ENCODE data around the gene DOK7. TPM values are rescaled to one million over a fixed set of nuclear protein-coding genes. Genes with fewer than 3 reads are reported as not detected.

Gene DOK7
- total and polyA plus RNA-seq, 2 of the 4 experiments (the other 2 are of a cell fraction), result not detected

DNA sequence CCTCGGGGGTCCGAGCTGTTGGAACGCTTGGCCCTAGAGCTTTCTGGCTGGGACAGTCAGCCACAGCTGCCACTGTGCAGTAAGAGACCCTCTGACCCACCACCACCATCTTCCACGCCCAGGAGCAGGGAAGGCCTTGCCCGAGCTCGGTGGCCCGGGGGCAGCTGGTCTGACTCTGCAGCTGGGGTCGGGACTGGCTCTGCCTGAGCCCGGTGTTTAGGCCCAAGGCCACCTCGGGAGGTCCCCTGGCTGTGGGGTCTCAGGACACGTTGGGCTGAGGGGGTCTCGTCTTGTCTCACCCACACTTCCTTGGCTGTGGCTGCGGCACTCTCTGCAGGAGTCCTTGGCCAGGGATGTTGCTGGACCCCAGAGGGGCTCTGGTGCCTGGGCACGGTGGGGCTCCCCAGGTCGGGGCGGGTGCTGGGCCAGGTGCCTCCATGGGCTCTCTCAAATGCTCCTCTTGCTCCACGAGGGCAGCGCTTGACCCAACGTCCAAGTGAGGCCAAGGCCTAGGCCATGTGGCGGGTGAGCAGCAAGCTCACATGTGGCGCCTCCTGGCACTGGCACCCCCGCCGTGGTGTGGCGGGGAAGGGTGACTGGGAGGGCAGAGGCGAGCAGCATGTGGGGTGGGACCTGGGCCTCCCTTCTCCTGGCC lies 22.9 kb downstream of the DOK7 start:
- H3K36me3 ChIP-seq (ENCODE audit: control insufficient read depth, insufficient read depth, low read length), result no peaks in the 10 kb centered on the region
- no peak overlapping the region for H3K9ac ChIP-seq (ENCODE audit: low read depth, low read length)
- no peak overlapping the region for H2BK120ac ChIP-seq (ENCODE audit: low read depth, low read length)
- no peak overlapping the region for H2BK5ac ChIP-seq (ENCODE audit: low read depth, low read length, poor library complexity, severe bottlenecking)
- no peaks in the 10 kb centered on the region for H3K4me1 ChIP-seq (ENCODE audit: control insufficient read depth, insufficient read depth, low read length)
- dilution Hi-C loops (cut with HindIII; ENCODE audit: low sequenced_read_pairs, unreplicated experiment) (no loop called here), intact Hi-C loops (cut with micrococcal nuclease) (no loop called here), in situ Hi-C loops (cut with MboI; ENCODE audit: low sequenced_read_pairs) (no loop called here)
- no TSS peak for BruUV-seq (replicated peaks)
- 76% methylated on average over 5 of the region's 25 CpGs; no CpG with 5 or more reads in 1 of the 2 experiments for WGBS, 2 experiments (ENCODE audit: extremely low coverage in 2 of 2, insufficient read length in 1 of 2)
- H4K8ac ChIP-seq (ENCODE audit: low read depth in 2 of 2, low read length in 2 of 2), result no peak overlapping the region
- no peak overlapping the region for H3K23ac ChIP-seq (ENCODE audit: low read depth, low read length)
- H3K27me3 ChIP-seq (ENCODE audit: control insufficient read depth, insufficient read depth, low read length), result peaks cover 57% of the 10 kb centered on the region
- TF ChIP-seq RFX5 (IDR thresholded peaks at IDR 0.05; ENCODE audit: low read depth, low read length), result no peak
- TF ChIP-seq NFE2L2 (IDR thresholded peaks at IDR 0.05; ENCODE audit: low read depth, low read length), result no peak
- no peak for TF ChIP-seq FOS (IDR thresholded peaks at IDR 0.05; ENCODE audit: low read depth, low read length)
- no peak for TF ChIP-seq MAZ (IDR thresholded peaks at IDR 0.05; ENCODE audit: borderline replicate concordance, low read depth, low read length)
- TF ChIP-seq MXI1 (IDR thresholded peaks at IDR 0.05; ENCODE audit: borderline replicate concordance, low read depth, low read length), result no peak
- no peak for TF ChIP-seq RAD21 (IDR thresholded peaks at IDR 0.05; ENCODE audit: low read length)
- TF ChIP-seq BHLHE40 (IDR thresholded peaks at IDR 0.05; ENCODE audit: low read depth, low read length), result no peak
- TF ChIP-seq POLR2A (IDR thresholded peaks at IDR 0.05; ENCODE audit: low read depth, low read length), result no peak
- no peak for TF ChIP-seq CHD1 (IDR thresholded peaks at IDR 0.05; ENCODE audit: low read depth, low read length)
- TF ChIP-seq SMC3 (IDR thresholded peaks at IDR 0.05; ENCODE audit: low read depth, low read length), result no peak
- TF ChIP-seq, protein P1, sequence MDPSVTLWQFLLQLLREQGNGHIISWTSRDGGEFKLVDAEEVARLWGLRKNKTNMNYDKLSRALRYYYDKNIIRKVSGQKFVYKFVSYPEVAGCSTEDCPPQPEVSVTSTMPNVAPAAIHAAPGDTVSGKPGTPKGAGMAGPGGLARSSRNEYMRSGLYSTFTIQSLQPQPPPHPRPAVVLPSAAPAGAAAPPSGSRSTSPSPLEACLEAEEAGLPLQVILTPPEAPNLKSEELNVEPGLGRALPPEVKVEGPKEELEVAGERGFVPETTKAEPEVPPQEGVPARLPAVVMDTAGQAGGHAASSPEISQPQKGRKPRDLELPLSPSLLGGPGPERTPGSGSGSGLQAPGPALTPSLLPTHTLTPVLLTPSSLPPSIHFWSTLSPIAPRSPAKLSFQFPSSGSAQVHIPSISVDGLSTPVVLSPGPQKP (IDR thresholded peaks at IDR 0.05; ENCODE audit: borderline replicate concordance, low read depth, low read length), result no peak
- TF ChIP-seq MAFK (IDR thresholded peaks at IDR 0.05; ENCODE audit: low read depth, low read length), result no peak
- TF ChIP-seq, protein P2, sequence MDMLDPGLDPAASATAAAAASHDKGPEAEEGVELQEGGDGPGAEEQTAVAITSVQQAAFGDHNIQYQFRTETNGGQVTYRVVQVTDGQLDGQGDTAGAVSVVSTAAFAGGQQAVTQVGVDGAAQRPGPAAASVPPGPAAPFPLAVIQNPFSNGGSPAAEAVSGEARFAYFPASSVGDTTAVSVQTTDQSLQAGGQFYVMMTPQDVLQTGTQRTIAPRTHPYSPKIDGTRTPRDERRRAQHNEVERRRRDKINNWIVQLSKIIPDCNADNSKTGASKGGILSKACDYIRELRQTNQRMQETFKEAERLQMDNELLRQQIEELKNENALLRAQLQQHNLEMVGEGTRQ (IDR thresholded peaks at IDR 0.05; ENCODE audit: low read depth, low read length), result no peak
- TF ChIP-seq, protein P3, sequence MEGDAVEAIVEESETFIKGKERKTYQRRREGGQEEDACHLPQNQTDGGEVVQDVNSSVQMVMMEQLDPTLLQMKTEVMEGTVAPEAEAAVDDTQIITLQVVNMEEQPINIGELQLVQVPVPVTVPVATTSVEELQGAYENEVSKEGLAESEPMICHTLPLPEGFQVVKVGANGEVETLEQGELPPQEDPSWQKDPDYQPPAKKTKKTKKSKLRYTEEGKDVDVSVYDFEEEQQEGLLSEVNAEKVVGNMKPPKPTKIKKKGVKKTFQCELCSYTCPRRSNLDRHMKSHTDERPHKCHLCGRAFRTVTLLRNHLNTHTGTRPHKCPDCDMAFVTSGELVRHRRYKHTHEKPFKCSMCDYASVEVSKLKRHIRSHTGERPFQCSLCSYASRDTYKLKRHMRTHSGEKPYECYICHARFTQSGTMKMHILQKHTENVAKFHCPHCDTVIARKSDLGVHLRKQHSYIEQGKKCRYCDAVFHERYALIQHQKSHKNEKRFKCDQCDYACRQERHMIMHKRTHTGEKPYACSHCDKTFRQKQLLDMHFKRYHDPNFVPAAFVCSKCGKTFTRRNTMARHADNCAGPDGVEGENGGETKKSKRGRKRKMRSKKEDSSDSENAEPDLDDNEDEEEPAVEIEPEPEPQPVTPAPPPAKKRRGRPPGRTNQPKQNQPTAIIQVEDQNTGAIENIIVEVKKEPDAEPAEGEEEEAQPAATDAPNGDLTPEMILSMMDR (conservative IDR thresholded peaks at IDR 0.05; ENCODE audit: low read depth, low read length), result no peak
- TF ChIP-seq RCOR1 (IDR thresholded peaks at IDR 0.05; ENCODE audit: insufficient replicate concordance, low read length), result no peak
- no peak overlapping the region for H4K91ac ChIP-seq (ENCODE audit: insufficient read depth, low read depth, low read length)
- H3K4me2 ChIP-seq (ENCODE audit: low read depth, low read length), result no peak overlapping the region
- no peak overlapping the region for H3K4ac ChIP-seq (ENCODE audit: low read depth, low read length)
- no peak overlapping the region for H3K27ac ChIP-seq (ENCODE audit: insufficient read depth, low read length)
- ATAC-seq (ENCODE audit: low read depth) (no peak), DNase-seq (no peak)
- ChIA-PET CTCF (no interaction called here), POLR2A (ENCODE audit: unreplicated experiment) (no interaction called here)
- no peaks in the 10 kb centered on the region for H4K20me1 ChIP-seq (ENCODE audit: insufficient read depth, low read length)
- H3K14ac ChIP-seq (replicated peaks; ENCODE audit: low read depth, low read length), result no peak overlapping the region
- H3K18ac ChIP-seq (ENCODE audit: low read depth, low read length), result no peak overlapping the region
- no peak overlapping the region for H2AFZ ChIP-seq (replicated peaks; ENCODE audit: low read length, poor library complexity)
- no peaks in the 10 kb centered on the region for H3K9me3 ChIP-seq (ENCODE audit: control insufficient read depth, insufficient read depth, low read length)
- H3K9me1 ChIP-seq (ENCODE audit: insufficient read depth, low read length), result no peaks in the 10 kb centered on the region
- no peak overlapping the region for H4K5ac ChIP-seq (ENCODE audit: low read depth, low read length)
- H2AK5ac ChIP-seq (ENCODE audit: low read depth, low read length), result no peak overlapping the region
- H3K4me3 ChIP-seq (ENCODE audit: insufficient read depth, low read depth, low read length), result no peak overlapping the region
- H2AK9ac ChIP-seq (replicated peaks; ENCODE audit: low read depth, low read length, poor library complexity), result no peak overlapping the region
- H3K79me1 ChIP-seq (ENCODE audit: low read depth in 1 of 2, low read length in 2 of 2), result no peaks in the 10 kb centered on the region
- no peak overlapping the region for H2BK15ac ChIP-seq (ENCODE audit: low read depth, low read length)
- H3K56ac ChIP-seq (ENCODE audit: extremely low read depth, insufficient read depth, low read length), result no peak overlapping the region
- no peak overlapping the region for H2BK20ac ChIP-seq (ENCODE audit: low read depth, low read length)
